HepG2 (cell line): ENCODE results near the gene NSMCE4A.

Source experiments
- ARNTL ChIP-seq: sonication (generic); formaldehyde crosslinking; IDR thresholded peaks from 2 replicates; pipeline ENCODE4 v1.4.0; 2020; ENCODE audit warnings: mild to moderate bottlenecking, missing genetic modification reagents
- ATF3 ChIP-seq: sonication (generic); formaldehyde crosslinking; IDR thresholded peaks from 2 replicates; pipeline ENCODE4 v1.4.0; 2020; ENCODE audit warnings: missing genetic modification reagents
- CCAR2 ChIP-seq: fragments of 200-400 bp; formaldehyde crosslinking; optimal IDR thresholded peaks from 2 replicates; pipeline ENCODE3; 2018; ENCODE audit warnings: low read depth, mild to moderate bottlenecking, low read length, moderate library complexity
- EP300 ChIP-seq, 3 experiments: sonication (generic) in 1 of 3; formaldehyde crosslinking in 1 of 3; IDR thresholded peaks; 2 replicates each; pipeline versions ENCODE4 v1.5.1 to v1.6.1; 2011 to 2020; ENCODE audit warnings: low read depth in 2 of 3, low read length in 2 of 3, borderline replicate concordance in 1 of 3, improper control_type of control experiment in 1 of 3, mild to moderate bottlenecking in 1 of 3, missing genetic modification reagents in 1 of 3, moderate library complexity in 1 of 3
- NR2C2 ChIP-seq: sonication (generic); formaldehyde crosslinking; IDR thresholded peaks from 2 replicates; pipeline ENCODE4 v1.4.0; 2020; ENCODE audit warnings: missing genetic modification reagents, mild to moderate bottlenecking, moderate library complexity, borderline replicate concordance
- POLR2A ChIP-seq, 2 experiments: IDR thresholded peaks; 2 replicates each; pipeline ENCODE4 v1.6.1; 2011; ENCODE audit warnings: low read depth in 2 of 2, low read length in 2 of 2, mild to moderate bottlenecking in 1 of 2, moderate library complexity in 1 of 2; ENCODE audit not compliant: insufficient read depth in 1 of 2
- RAD21 ChIP-seq: fragments of 450-650 bp; formaldehyde crosslinking; IDR thresholded peaks from 2 replicates; pipeline ENCODE4 v1.5.0; 2020; ENCODE audit warnings: mild to moderate bottlenecking
- U2AF1 ChIP-seq: fragments of 200-400 bp; formaldehyde crosslinking; optimal IDR thresholded peaks from 2 replicates; pipeline ENCODE3; 2017; ENCODE audit warnings: mild to moderate bottlenecking, low read depth, low read length
- ZBTB7A ChIP-seq: sonication (generic); formaldehyde crosslinking; IDR thresholded peaks from 2 replicates; pipeline ENCODE4 v1.8.0; 2022; ENCODE audit warnings: mild to moderate bottlenecking, missing genetic modification reagents
- TF ChIP-seq, protein P1 (sequence below): sonication (generic); formaldehyde crosslinking; IDR thresholded peaks from 2 replicates; pipeline ENCODE4 v1.4.0; 2020; ENCODE audit warnings: missing genetic modification reagents, borderline replicate concordance
- TF ChIP-seq, protein P2 (sequence below): sonication (generic); formaldehyde crosslinking; IDR thresholded peaks from 2 replicates; pipeline ENCODE4 v1.5.0; 2020; ENCODE audit warnings: mild to moderate bottlenecking, missing genetic modification reagents, moderate library complexity

GRCh38 chr10:121914661-121915060 lies 60.4 kb downstream of the NSMCE4A start:
- TF ChIP-seq, protein P1, sequence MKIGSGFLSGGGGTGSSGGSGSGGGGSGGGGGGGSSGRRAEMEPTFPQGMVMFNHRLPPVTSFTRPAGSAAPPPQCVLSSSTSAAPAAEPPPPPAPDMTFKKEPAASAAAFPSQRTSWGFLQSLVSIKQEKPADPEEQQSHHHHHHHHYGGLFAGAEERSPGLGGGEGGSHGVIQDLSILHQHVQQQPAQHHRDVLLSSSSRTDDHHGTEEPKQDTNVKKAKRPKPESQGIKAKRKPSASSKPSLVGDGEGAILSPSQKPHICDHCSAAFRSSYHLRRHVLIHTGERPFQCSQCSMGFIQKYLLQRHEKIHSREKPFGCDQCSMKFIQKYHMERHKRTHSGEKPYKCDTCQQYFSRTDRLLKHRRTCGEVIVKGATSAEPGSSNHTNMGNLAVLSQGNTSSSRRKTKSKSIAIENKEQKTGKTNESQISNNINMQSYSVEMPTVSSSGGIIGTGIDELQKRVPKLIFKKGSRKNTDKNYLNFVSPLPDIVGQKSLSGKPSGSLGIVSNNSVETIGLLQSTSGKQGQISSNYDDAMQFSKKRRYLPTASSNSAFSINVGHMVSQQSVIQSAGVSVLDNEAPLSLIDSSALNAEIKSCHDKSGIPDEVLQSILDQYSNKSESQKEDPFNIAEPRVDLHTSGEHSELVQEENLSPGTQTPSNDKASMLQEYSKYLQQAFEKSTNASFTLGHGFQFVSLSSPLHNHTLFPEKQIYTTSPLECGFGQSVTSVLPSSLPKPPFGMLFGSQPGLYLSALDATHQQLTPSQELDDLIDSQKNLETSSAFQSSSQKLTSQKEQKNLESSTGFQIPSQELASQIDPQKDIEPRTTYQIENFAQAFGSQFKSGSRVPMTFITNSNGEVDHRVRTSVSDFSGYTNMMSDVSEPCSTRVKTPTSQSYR (CRISPR knock-in tag) = no peak
- TF ChIP-seq ZBTB7A (CRISPR knock-in tag) = no peak
- TF ChIP-seq U2AF1 = no peak
- TF ChIP-seq POLR2A (IDR thresholded peaks at IDR 0.05; ENCODE audit: insufficient read depth in 1 of 2, low read depth in 2 of 2, low read length in 2 of 2) = no peak
- TF ChIP-seq EP300 (IDR thresholded peaks at IDR 0.05; ENCODE audit: low read depth in 2 of 2, low read length in 2 of 2) = no peak
- TF ChIP-seq EP300 (CRISPR knock-in tag; IDR thresholded peaks at IDR 0.05; ENCODE audit: borderline replicate concordance) = no peak
- TF ChIP-seq, protein P2, sequence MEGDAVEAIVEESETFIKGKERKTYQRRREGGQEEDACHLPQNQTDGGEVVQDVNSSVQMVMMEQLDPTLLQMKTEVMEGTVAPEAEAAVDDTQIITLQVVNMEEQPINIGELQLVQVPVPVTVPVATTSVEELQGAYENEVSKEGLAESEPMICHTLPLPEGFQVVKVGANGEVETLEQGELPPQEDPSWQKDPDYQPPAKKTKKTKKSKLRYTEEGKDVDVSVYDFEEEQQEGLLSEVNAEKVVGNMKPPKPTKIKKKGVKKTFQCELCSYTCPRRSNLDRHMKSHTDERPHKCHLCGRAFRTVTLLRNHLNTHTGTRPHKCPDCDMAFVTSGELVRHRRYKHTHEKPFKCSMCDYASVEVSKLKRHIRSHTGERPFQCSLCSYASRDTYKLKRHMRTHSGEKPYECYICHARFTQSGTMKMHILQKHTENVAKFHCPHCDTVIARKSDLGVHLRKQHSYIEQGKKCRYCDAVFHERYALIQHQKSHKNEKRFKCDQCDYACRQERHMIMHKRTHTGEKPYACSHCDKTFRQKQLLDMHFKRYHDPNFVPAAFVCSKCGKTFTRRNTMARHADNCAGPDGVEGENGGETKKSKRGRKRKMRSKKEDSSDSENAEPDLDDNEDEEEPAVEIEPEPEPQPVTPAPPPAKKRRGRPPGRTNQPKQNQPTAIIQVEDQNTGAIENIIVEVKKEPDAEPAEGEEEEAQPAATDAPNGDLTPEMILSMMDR (CRISPR knock-in tag) = no peak
- TF ChIP-seq ATF3 (CRISPR knock-in tag) = no peak
- no peak for TF ChIP-seq CCAR2
- TF ChIP-seq RAD21 = no peak
- no peak for TF ChIP-seq ARNTL
- TF ChIP-seq NR2C2 (CRISPR knock-in tag) = no peak
